GM23248 (cell line): ENCODE measurements around the gene RRAGC. TPM values are rescaled to one million over a fixed set of nuclear protein-coding genes. Genes with fewer than 3 reads are reported as not detected.

Experiments
- DNase-seq: peaks from one replicate; pipeline ENCODE4 v3.0.0-alpha.2; 2015
- H2AFZ ChIP-seq: fragments of 200-600 bp; sonication (generic); 2 replicates; pipeline ENCODE4 v1.6.1; 2016; ENCODE audit warnings: antibody characterized with exemption
- H3F3A ChIP-seq: fragments of 200-600 bp; sonication (generic); 2 replicates; pipeline ENCODE4 v1.6.1; 2016; ENCODE audit warnings: mild to moderate bottlenecking, antibody characterized with exemption, mixed run types; ENCODE audit not compliant: insufficient read depth
- H3K27ac ChIP-seq: fragments of 200-600 bp; sonication (generic); 2 replicates; pipeline ENCODE4 v1.5.1; 2016; ENCODE audit warnings: mild to moderate bottlenecking
- H3K27me3 ChIP-seq: fragments of 200-600 bp; sonication (generic); replicated peaks from 2 replicates; pipeline ENCODE4 v1.6.1; 2016; ENCODE audit warnings: mild to moderate bottlenecking; ENCODE audit not compliant: insufficient read depth
- H3K36me3 ChIP-seq: fragments of 200-600 bp; sonication (generic); 2 replicates; pipeline ENCODE4 v1.6.1; 2016; ENCODE audit warnings: low read depth, mild to moderate bottlenecking
- H3K4me1 ChIP-seq: fragments of 200-600 bp; sonication (generic); 2 replicates; pipeline ENCODE4 v1.6.1; 2016; ENCODE audit warnings: mild to moderate bottlenecking; ENCODE audit not compliant: insufficient read depth
- H3K4me2 ChIP-seq: fragments of 200-600 bp; sonication (generic); one replicate; pipeline ENCODE4 v1.6.1; 2016; ENCODE audit warnings: mild to moderate bottlenecking; ENCODE audit not compliant: unreplicated experiment
- H3K4me3 ChIP-seq: fragments of 200-600 bp; sonication (generic); 2 replicates; pipeline ENCODE4 v1.5.1; 2016; ENCODE audit warnings: mild to moderate bottlenecking
- H3K79me2 ChIP-seq: fragments of 200-600 bp; sonication (generic); 2 replicates; pipeline ENCODE4 v1.6.1; 2016; ENCODE audit warnings: mild to moderate bottlenecking; ENCODE audit not compliant: insufficient read depth
- H3K9ac ChIP-seq: fragments of 200-600 bp; sonication (generic); 2 replicates; pipeline ENCODE4 v1.6.1; 2016; ENCODE audit warnings: mild to moderate bottlenecking
- H3K9me2 ChIP-seq: fragments of 200-600 bp; sonication (generic); 2 replicates; pipeline ENCODE4 v1.6.1; 2016; ENCODE audit warnings: mixed run types, mild to moderate bottlenecking, moderate library complexity; ENCODE audit not compliant: insufficient read depth
- H3K9me3 ChIP-seq: fragments of 200-600 bp; sonication (generic); one replicate; pipeline ENCODE4 v1.6.1; 2017; ENCODE audit warnings: low read depth
- H4K20me1 ChIP-seq: fragments of 200-600 bp; sonication (generic); 2 replicates; pipeline ENCODE4 v1.6.0; 2016; ENCODE audit not compliant: insufficient read depth
- EZH2 ChIP-seq: fragments of 200-600 bp; sonication (generic); IDR thresholded peaks from 2 replicates; pipeline ENCODE4 v1.6.1; 2018; ENCODE audit warnings: antibody characterized with exemption, mild to moderate bottlenecking; ENCODE audit not compliant: insufficient read depth, poor library complexity, severe bottlenecking
- EZH2phosphoT487 ChIP-seq: fragments of 200-600 bp; sonication (generic); IDR thresholded peaks from 2 replicates; pipeline ENCODE4 v1.6.1; 2018; ENCODE audit warnings: antibody characterized with exemption, moderate library complexity, mild to moderate bottlenecking, low read depth; ENCODE audit not compliant: insufficient read depth
- WGBS, 2 experiments: methylation state at CpG; one replicate each; pipeline ENCODE4 v1.1.6; 2015 to 2017; ENCODE audit warnings: low lambda C conversion rate in 2 of 2, low coverage in 1 of 2; ENCODE audit errors: missing lambda C conversion rate in 2 of 2; 5-methylcytosine and 5-hydroxymethylcytosine counted together
- in situ Hi-C: fragments of 300-500 bp; cut with MboI; formaldehyde crosslinking; loops from 2 replicates; pipeline ENCODE4 v1.15.0; 2020
- polyA plus RNA-seq: library from polyadenylated mRNA; unstranded; fragments of >200 nt; fragmentation: Nextera tagmentation; extraction: Ambion mirVana; gene quantifications from 2 replicates; pipeline ENCODE4 v1.2.1, GENCODE V29; 2016
- total RNA-seq: library from RNA; depleted of rRNA; stranded (reverse); fragments of >200 nt; shearing (Covaris generic); gene quantifications from 2 replicates; pipeline ENCODE4 v1.2.3, GENCODE V29; 2014; rRNA removed

The RRAGC gene
- total RNA-seq (17.9 and 23.5 TPM in 2 replicates), polyA plus RNA-seq (19.1 and 21.3 TPM in 2 replicates)

GRCh38 chr1:38859561-38860453 is at the start of gene RRAGC:
RRAGC (minus strand) TSS chr1:38859772; CDS start chr1:38859646, 126 bp downstream.
- Histone ChIP-seq H3F3A (peaks cover 10% of the 10 kb centered on the region; the same call in 1 of the 2 replicates), H3K4me3 (peak within 1 kb of the TSS; percentile 98), H3K27ac (peak within 1 kb of the TSS; percentile 83), H3K9me3 (no peaks in the 10 kb centered on the region), H3K4me2 (peak within 1 kb of the TSS; percentile 92), H3K79me2 (peaks cover 73% of the 10 kb centered on the region), H3K27me3 (no peaks in the 10 kb centered on the region), H4K20me1 (no peaks in the 10 kb centered on the region), H3K9me2 (no peaks in the 10 kb centered on the region), H2AFZ (peak within 1 kb of the TSS; percentile 99), H3K9ac (peak within 1 kb of the TSS; percentile 91), H3K36me3 (peaks cover 29% of the 10 kb centered on the region), H3K4me1 (peaks cover 12% of the 10 kb centered on the region; the same call in 1 of the 2 replicates)
- TF ChIP-seq EZH2phosphoT487 (no peak), EZH2 (no peak)
- peak; percentile 100 for DNase-seq
- in situ Hi-C loops: loop anchor here (10.0 kb wide), 1 partner anchor 225 kb away; no protein-coding TSS in a partner anchor
- 1% methylated on average over 45 to 70 of the region's 70 CpGs for WGBS, 2 experiments

- Histone ChIP-seq H3K27me3 (no peaks in the 10 kb centered on the region), H3K27ac (no peak overlapping the region), H3F3A (no peaks in the 10 kb centered on the region), H3K9ac (no peak overlapping the region), H2AFZ (no peak overlapping the region), H3K36me3 (no peaks in the 10 kb centered on the region), H3K9me2 (no peaks in the 10 kb centered on the region), H4K20me1 (no peaks in the 10 kb centered on the region), H3K4me2 (no peak overlapping the region), H3K4me3 (no peak overlapping the region), H3K4me1 (no peaks in the 10 kb centered on the region), H3K9me3 (no peaks in the 10 kb centered on the region), H3K79me2 (no peaks in the 10 kb centered on the region)
- no peak for TF ChIP-seq EZH2phosphoT487
- no peak for TF ChIP-seq EZH2
- WGBS, 2 experiments: 77 to 78% methylated on average over 12 to 13 of the region's 13 CpGs
- DNase-seq: no peak
- in situ Hi-C loops: no loop called here
Measured at GRCh38 chr1:38908821-38909220, 49.2 kb upstream of the RRAGC start.

- no peaks in the 10 kb centered on the region for H3K36me3 ChIP-seq
- DNase-seq: no peak
- WGBS, 2 experiments: 87 to 89% methylated on average over 2 of the region's 2 CpGs
Measured at GRCh38 chr1:38905985-38906384, 46.4 kb upstream of the RRAGC start.

GRCh38 chr1:38899560-38899959 is 40.0 kb upstream of the RRAGC start:
- no peaks in the 10 kb centered on the region for H3K79me2 ChIP-seq

More at GRCh38 chr1:38905985-38906384, 46.4 kb upstream of the RRAGC start:
- no peak for TF ChIP-seq EZH2phosphoT487
- no peak for TF ChIP-seq EZH2
- no peaks in the 10 kb centered on the region for H3F3A ChIP-seq
- H3K9me2 ChIP-seq: no peaks in the 10 kb centered on the region
- no peak overlapping the region for H3K9ac ChIP-seq
- H3K27me3 ChIP-seq: no peaks in the 10 kb centered on the region
- H2AFZ ChIP-seq: no peak overlapping the region
- H3K27ac ChIP-seq: no peak overlapping the region
- in situ Hi-C loops: no loop called here
- H4K20me1 ChIP-seq: no peaks in the 10 kb centered on the region
- no peak overlapping the region for H3K4me2 ChIP-seq
- no peak overlapping the region for H3K4me3 ChIP-seq
- no peaks in the 10 kb centered on the region for H3K4me1 ChIP-seq
- H3K79me2 ChIP-seq: no peaks in the 10 kb centered on the region
- H3K9me3 ChIP-seq: no peaks in the 10 kb centered on the region

More at GRCh38 chr1:38899560-38899959, 40.0 kb upstream of the RRAGC start:
- Histone ChIP-seq H3K9me3 (no peaks in the 10 kb centered on the region), H3K9me2 (no peaks in the 10 kb centered on the region), H3K4me3 (no peak overlapping the region), H3K27ac (no peak overlapping the region), H3K4me2 (no peak overlapping the region), H3K4me1 (no peaks in the 10 kb centered on the region), H4K20me1 (no peaks in the 10 kb centered on the region), H3F3A (no peaks in the 10 kb centered on the region), H3K9ac (no peak overlapping the region), H2AFZ (no peak overlapping the region), H3K27me3 (no peaks in the 10 kb centered on the region), H3K36me3 (no peaks in the 10 kb centered on the region)
- DNase-seq: no peak
- TF ChIP-seq EZH2 (no peak), EZH2phosphoT487 (no peak)
- in situ Hi-C loops: no loop called here
- 78 to 81% methylated on average over 4 of the region's 4 CpGs for WGBS, 2 experiments
